Measurements from ENCODE around the gene RIN2. TPM values are rescaled to one million over a fixed set of nuclear protein-coding genes. Genes with fewer than 3 reads are reported as not detected.

Gene RIN2
- total RNA-seq, 1 donor from 2014 or later = not detected

DNA sequence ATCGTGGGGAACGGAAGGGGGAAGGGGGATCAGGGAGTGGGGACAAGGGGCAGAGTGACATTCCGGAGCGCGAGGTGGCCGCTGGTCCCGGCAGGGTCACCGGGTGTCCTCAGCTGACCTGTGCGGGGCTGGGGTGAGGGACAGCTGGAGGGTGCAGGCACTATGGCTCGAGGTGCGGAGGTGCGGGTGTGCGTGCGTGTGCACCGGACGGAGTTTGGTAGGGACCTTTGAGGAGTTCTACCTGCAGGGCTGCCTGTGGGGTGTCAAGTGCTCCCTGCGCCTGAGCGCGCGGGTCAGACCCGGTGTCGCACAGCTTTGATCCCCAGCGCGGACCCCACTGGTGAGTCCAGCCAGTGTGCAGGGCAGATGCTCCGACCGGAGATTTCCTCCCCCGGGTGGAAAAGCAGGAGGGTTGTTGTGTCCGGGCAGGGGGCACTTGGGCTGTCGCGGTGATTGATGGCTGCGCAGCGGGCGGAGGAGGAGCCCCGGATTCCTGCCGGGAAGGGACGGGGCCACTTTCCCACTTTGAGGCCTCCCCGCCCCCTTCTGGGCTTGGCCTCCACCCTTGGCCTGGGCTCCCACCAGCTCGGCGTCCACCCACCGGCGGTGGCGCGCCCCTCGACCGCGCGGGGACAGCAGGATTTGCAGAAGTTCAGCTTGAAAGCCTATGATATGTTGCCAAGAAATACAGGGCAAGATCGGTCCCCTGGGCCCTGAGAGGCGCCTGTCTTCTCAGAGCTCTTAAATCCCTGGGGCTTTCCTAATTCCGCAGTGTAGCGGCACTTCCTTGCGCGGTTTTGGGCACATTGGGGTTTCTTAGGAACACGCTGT is 658 bp downstream of the RIN2 start:
- no peak overlapping the region for H3K27ac Mint-ChIP-seq
- H3K27me3 Mint-ChIP-seq (ENCODE audit: low read depth) = peaks cover 39% of the 10 kb centered on the region
- intact Hi-C loops (cut with micrococcal nuclease) = no loop called here
- no peaks in the 10 kb centered on the region for H3K4me1 Mint-ChIP-seq (ENCODE audit: low read depth)
- no peaks in the 10 kb centered on the region for H3K9me3 Mint-ChIP-seq
- DNase-seq (ENCODE audit: low spot score) = no peak
- H3K4me3 Mint-ChIP-seq (ENCODE audit: low read depth) = no peak overlapping the region
- no peaks in the 10 kb centered on the region for H3K36me3 Mint-ChIP-seq (ENCODE audit: low read depth)

- Mint-ChIP-seq H3K9me3 (no peaks in the 10 kb centered on the region), H3K27me3 (ENCODE audit: low read depth) (peaks cover 41% of the 10 kb centered on the region), H3K4me1 (ENCODE audit: low read depth) (no peaks in the 10 kb centered on the region), H3K36me3 (ENCODE audit: low read depth) (no peaks in the 10 kb centered on the region), H3K4me3 (ENCODE audit: low read depth) (no peak overlapping the region), H3K27ac (no peak overlapping the region)
- intact Hi-C loops (cut with micrococcal nuclease) = no loop called here
- no peak for DNase-seq (ENCODE audit: low spot score)
These were observed 2.3 kb downstream of the RIN2 start for GRCh38 chr20:19760371-19760721.

DNA sequence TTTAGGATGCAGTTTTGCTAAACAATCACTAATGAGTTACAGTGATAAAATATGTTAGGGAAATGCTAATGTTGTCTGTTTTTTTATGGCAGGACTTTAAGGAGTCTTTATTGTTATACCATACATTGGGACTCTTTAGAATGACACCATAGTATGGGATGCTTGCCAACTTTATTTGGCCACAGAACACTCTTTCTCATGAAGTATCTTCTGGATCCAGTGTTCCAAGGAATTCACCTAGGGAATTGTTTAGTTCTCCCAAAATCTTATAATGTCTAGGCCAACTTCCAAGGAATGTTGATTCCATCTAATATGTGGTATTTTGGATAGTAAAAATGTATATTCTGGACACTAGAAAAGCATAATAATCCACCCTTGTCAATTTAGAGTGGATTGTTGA is 3.3 kb downstream of the RIN2 start:
- no peaks in the 10 kb centered on the region for H3K9me3 Mint-ChIP-seq
- no peak for DNase-seq (ENCODE audit: low spot score)
- no peaks in the 10 kb centered on the region for H3K4me1 Mint-ChIP-seq (ENCODE audit: low read depth)
- intact Hi-C loops (cut with micrococcal nuclease) = no loop called here
- no peaks in the 10 kb centered on the region for H3K36me3 Mint-ChIP-seq (ENCODE audit: low read depth)
- peaks cover 37% of the 10 kb centered on the region for H3K27me3 Mint-ChIP-seq (ENCODE audit: low read depth)
- no peak overlapping the region for H3K4me3 Mint-ChIP-seq (ENCODE audit: low read depth)
- no peak overlapping the region for H3K27ac Mint-ChIP-seq

DNA sequence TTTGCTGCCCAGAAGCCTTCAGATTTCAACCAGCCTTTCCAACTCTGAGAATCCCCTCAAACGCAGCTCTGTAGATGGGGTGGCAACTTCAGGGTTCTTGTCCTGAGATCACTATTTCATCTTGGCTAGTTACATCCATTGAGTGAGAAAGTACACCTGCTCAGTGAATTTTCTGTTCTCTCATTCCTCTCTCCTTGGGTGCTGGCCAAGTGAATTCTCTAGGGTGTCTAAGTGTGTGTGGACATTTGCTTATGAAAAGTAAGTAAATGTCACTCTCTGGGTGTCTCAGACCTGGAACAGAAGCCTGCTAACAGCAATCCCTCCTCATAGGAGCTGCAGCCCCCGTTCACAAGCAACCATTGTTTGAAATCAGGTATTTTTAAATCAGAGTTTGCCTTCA is 3.8 kb downstream of the RIN2 start:
- H3K9me3 Mint-ChIP-seq = no peaks in the 10 kb centered on the region
- H3K36me3 Mint-ChIP-seq (ENCODE audit: low read depth) = no peaks in the 10 kb centered on the region

DNA sequence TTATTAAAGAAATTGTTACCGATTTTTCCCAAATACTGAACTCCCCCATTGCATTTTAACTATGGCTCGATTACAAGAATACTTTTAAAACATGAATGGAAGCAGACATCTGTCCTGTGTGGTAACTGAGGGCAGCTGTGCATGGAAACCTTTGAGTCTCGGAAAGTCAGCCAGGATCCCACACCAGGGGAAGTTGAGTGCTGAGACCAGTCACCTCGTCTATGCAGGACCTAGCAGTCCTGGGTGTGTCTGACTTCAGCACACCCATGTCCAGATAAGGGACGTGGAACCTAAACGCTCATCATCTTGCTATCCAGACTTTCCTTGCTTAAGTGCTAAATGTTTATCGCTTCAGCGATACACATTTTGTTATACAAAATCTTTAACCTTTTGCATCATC is 6.1 kb downstream of the RIN2 start:
- no peak overlapping the region for H3K27ac Mint-ChIP-seq

More for the DNA sequence above, 3.8 kb downstream of the RIN2 start:
- Mint-ChIP-seq H3K4me1 (ENCODE audit: low read depth) (no peaks in the 10 kb centered on the region), H3K27ac (no peak overlapping the region), H3K27me3 (ENCODE audit: low read depth) (peaks cover 32% of the 10 kb centered on the region), H3K4me3 (ENCODE audit: low read depth) (no peak overlapping the region)
- intact Hi-C loops (cut with micrococcal nuclease) = no loop called here
- DNase-seq (ENCODE audit: low spot score) = no peak

DNA sequence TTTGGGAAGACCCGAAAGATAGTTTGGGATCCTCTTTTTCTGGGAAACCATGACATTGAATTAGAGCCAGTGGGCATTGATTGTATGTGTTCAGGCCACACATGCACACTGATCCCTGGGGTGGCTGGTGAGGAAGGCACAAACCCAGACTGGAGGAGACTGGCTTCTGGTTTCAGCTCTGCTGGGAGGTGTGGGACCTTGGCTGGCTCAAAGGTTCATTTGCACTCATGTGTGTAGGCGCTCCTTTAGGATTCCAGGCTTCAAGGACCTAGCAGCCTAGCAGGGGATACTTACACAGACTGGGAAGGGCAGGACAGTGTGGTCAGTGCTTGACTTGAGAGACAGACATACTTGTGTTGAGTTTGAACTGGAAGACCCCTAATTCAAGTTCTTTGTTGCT is 7.2 kb downstream of the RIN2 start:
- no peak overlapping the region for H3K27ac Mint-ChIP-seq
- H3K4me1 Mint-ChIP-seq (ENCODE audit: low read depth) = no peaks in the 10 kb centered on the region
- peaks cover 9% of the 10 kb centered on the region for H3K27me3 Mint-ChIP-seq (ENCODE audit: low read depth)
- no peaks in the 10 kb centered on the region for H3K36me3 Mint-ChIP-seq (ENCODE audit: low read depth)
- intact Hi-C loops (cut with micrococcal nuclease) = no loop called here
- no peak overlapping the region for H3K4me3 Mint-ChIP-seq (ENCODE audit: low read depth)
- no peaks in the 10 kb centered on the region for H3K9me3 Mint-ChIP-seq
- DNase-seq (ENCODE audit: low spot score) = no peak

More for the DNA sequence above, 6.1 kb downstream of the RIN2 start:
- intact Hi-C loops (cut with micrococcal nuclease) = no loop called here
- H3K36me3 Mint-ChIP-seq (ENCODE audit: low read depth) = no peaks in the 10 kb centered on the region
- no peak for DNase-seq (ENCODE audit: low spot score)
- H3K4me1 Mint-ChIP-seq (ENCODE audit: low read depth) = no peaks in the 10 kb centered on the region
- H3K4me3 Mint-ChIP-seq (ENCODE audit: low read depth) = no peak overlapping the region
- peaks cover 16% of the 10 kb centered on the region for H3K27me3 Mint-ChIP-seq (ENCODE audit: low read depth)
- no peaks in the 10 kb centered on the region for H3K9me3 Mint-ChIP-seq

DNA sequence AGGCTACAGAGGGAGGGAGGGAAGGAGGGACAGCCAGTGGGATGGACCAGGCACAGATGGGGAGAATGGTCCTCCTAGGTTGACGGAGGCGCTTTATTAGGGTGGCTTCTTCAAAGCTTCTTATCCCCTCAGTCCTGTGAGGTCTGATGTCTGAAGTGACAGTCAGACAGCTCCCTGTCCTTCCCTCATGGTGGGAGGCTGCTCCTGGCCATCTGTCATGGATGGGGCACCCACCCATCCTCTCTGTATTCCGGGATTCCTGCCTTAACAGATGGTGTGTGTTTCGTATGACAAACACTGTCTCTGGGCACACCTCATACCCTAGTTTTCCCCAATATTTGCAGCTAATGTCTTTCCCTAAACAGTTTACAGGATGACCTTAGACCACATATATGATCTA is 7.9 kb downstream of the RIN2 start:
- Mint-ChIP-seq H3K9me3 (no peaks in the 10 kb centered on the region), H3K27me3 (ENCODE audit: low read depth) (peaks cover 4% of the 10 kb centered on the region), H3K36me3 (ENCODE audit: low read depth) (no peaks in the 10 kb centered on the region), H3K4me1 (ENCODE audit: low read depth) (no peaks in the 10 kb centered on the region), H3K4me3 (ENCODE audit: low read depth) (no peak overlapping the region), H3K27ac (no peak overlapping the region)
- DNase-seq (ENCODE audit: low spot score) = no peak
- intact Hi-C loops (cut with micrococcal nuclease) = no loop called here

- no peak overlapping the region for H3K27ac Mint-ChIP-seq
- no peaks in the 10 kb centered on the region for H3K9me3 Mint-ChIP-seq
- no peaks in the 10 kb centered on the region for H3K36me3 Mint-ChIP-seq (ENCODE audit: low read depth)
- H3K27me3 Mint-ChIP-seq (ENCODE audit: low read depth) = peaks cover 2% of the 10 kb centered on the region
- H3K4me3 Mint-ChIP-seq (ENCODE audit: low read depth) = no peak overlapping the region
- intact Hi-C loops (cut with micrococcal nuclease) = no loop called here
- H3K4me1 Mint-ChIP-seq (ENCODE audit: low read depth) = no peaks in the 10 kb centered on the region
- DNase-seq (ENCODE audit: low spot score) = no peak
These were observed 9.0 kb downstream of the RIN2 start for GRCh38 chr20:19767070-19767469.

DNA sequence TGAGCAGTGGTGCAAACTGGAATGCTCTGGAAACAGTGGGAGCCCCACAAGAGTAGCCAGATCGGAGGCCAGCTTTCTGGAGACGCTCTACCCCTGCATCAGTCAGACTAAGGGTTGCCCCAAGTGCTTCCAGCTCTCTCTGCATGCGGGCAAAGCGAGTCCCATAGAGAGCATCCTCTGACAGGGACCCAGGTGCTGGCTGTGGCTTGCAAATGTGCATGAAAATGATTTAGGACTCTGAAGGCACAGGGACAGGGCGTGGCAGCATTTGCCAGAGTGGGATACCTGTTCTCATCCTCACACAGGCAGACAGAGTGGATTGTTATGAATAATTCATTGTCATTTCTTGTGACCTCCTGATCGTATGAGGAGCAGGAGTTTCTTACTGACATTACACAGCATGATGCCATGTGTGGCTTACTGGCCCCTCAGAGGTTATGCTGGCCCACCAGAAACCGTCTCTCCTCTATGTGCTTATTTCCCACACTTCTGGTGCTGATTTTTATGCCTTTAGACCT is 10.3 kb downstream of the RIN2 start:
- Mint-ChIP-seq H3K27ac (no peak overlapping the region), H3K9me3 (no peaks in the 10 kb centered on the region), H3K4me1 (ENCODE audit: low read depth) (no peaks in the 10 kb centered on the region), H3K27me3 (ENCODE audit: low read depth) (peaks cover 2% of the 10 kb centered on the region), H3K36me3 (ENCODE audit: low read depth) (no peaks in the 10 kb centered on the region), H3K4me3 (ENCODE audit: low read depth) (no peak overlapping the region)
- no peak for DNase-seq (ENCODE audit: low spot score)
- intact Hi-C loops (cut with micrococcal nuclease) = no loop called here

- Mint-ChIP-seq H3K27me3 (ENCODE audit: low read depth) (no peaks in the 10 kb centered on the region), H3K4me3 (ENCODE audit: low read depth) (no peak overlapping the region), H3K36me3 (ENCODE audit: low read depth) (no peaks in the 10 kb centered on the region), H3K9me3 (no peaks in the 10 kb centered on the region), H3K4me1 (ENCODE audit: low read depth) (no peaks in the 10 kb centered on the region), H3K27ac (no peak overlapping the region)
- intact Hi-C loops (cut with micrococcal nuclease) = no loop called here
- no peak for DNase-seq (ENCODE audit: low spot score)
These were observed 11.4 kb downstream of the RIN2 start for GRCh38 chr20:19769507-19769906.

DNA sequence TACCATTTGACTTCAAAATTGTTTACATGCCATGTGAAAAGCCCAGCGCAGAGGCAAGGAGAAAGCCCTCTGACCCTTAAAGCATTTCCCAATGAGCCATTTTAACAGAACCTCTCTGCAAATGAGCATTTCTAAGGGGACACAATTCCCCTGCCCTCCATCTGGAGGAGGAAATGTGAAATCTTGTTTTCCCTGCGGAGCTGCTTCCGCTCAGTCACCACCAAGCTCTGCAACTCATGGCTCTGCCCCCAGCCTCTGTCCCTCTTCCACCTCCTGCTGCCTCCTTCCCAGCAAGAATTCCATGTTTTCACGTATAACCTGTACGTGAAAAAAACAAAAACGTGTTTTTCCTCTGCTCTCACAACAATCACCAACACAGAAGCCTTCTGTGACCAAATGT is 12.3 kb downstream of the RIN2 start:
- Mint-ChIP-seq H3K27me3 (ENCODE audit: low read depth) (no peaks in the 10 kb centered on the region), H3K9me3 (no peaks in the 10 kb centered on the region), H3K36me3 (ENCODE audit: low read depth) (no peaks in the 10 kb centered on the region), H3K27ac (no peak overlapping the region), H3K4me1 (ENCODE audit: low read depth) (no peaks in the 10 kb centered on the region), H3K4me3 (ENCODE audit: low read depth) (no peak overlapping the region)
- intact Hi-C loops (cut with micrococcal nuclease) = no loop called here
- DNase-seq (ENCODE audit: low spot score) = no peak

GRCh38 chr20:19771031-19771430 is 13.0 kb downstream of the RIN2 start:
- Mint-ChIP-seq H3K27me3 (ENCODE audit: low read depth) (no peaks in the 10 kb centered on the region), H3K4me1 (ENCODE audit: low read depth) (no peaks in the 10 kb centered on the region), H3K36me3 (ENCODE audit: low read depth) (no peaks in the 10 kb centered on the region), H3K9me3 (no peaks in the 10 kb centered on the region), H3K27ac (no peak overlapping the region), H3K4me3 (ENCODE audit: low read depth) (no peak overlapping the region)
- DNase-seq (ENCODE audit: low spot score) = no peak
- intact Hi-C loops (cut with micrococcal nuclease) = no loop called here

GRCh38 chr20:19773471-19773870 is 15.4 kb downstream of the RIN2 start:
- DNase-seq (ENCODE audit: low spot score) = no peak
- H3K9me3 Mint-ChIP-seq = no peaks in the 10 kb centered on the region
- no peak overlapping the region for H3K27ac Mint-ChIP-seq
- H3K36me3 Mint-ChIP-seq (ENCODE audit: low read depth) = no peaks in the 10 kb centered on the region
- H3K27me3 Mint-ChIP-seq (ENCODE audit: low read depth) = no peaks in the 10 kb centered on the region
- no peak overlapping the region for H3K4me3 Mint-ChIP-seq (ENCODE audit: low read depth)
- H3K4me1 Mint-ChIP-seq (ENCODE audit: low read depth) = no peaks in the 10 kb centered on the region
- intact Hi-C loops (cut with micrococcal nuclease) = no loop called here

Data from activated T-helper 2 cell treated with anti-CD3 and anti-CD28 coated beads, Interferon-gamma antibody, Interleukin-2, Interleukin-4, amounts not matched to agents 10 μg/mL and 5 μg/mL and 100 μg/mL, durations not matched to agents 14 hours and 24 hours and 36 hours (primary cell).